Brain microvascular endothelial cell (primary cell): Measurements from ENCODE around the gene RNF43.

Source experiments
- DNase-seq: peaks from one replicate; pipeline ENCODE4 v3.0.0-alpha.2; 2020
- H3K27ac ChIP-seq: fragments of 250-450 bp; sonication (Bioruptor Pico); 2 replicates; pipeline ENCODE4 v1.5.1; 2020; ENCODE audit warnings: mild to moderate bottlenecking, moderate library complexity
- H3K27me3 ChIP-seq: fragments of 250-450 bp; sonication (Bioruptor Pico); replicated peaks from 2 replicates; pipeline ENCODE4 v1.5.1; 2020; ENCODE audit warnings: mild to moderate bottlenecking
- H3K36me3 ChIP-seq: fragments of 250-450 bp; sonication (Bioruptor Pico); replicated peaks from 2 replicates; pipeline ENCODE4 v1.5.1; 2020; ENCODE audit warnings: mild to moderate bottlenecking
- H3K4me3 ChIP-seq: 2 replicates; pipeline ENCODE4 v1.5.1; 2011; ENCODE audit warnings: low read depth, mild to moderate bottlenecking, control low read depth, low read length, moderate library complexity
- CTCF ChIP-seq: IDR thresholded peaks from 2 replicates; pipeline ENCODE4 v1.5.1; 2011; ENCODE audit warnings: low read depth, mild to moderate bottlenecking, moderate library complexity, low read length, control low read depth, inconsistent platforms; ENCODE audit errors: missing control alignments
- in situ Hi-C: cut with HindIII; loops from 2 replicates; pipeline ENCODE4 v1.10.0; 2017; ENCODE audit warnings: low sequenced_read_pairs, low pct_ligation_motif_present

Gene RNF43

GRCh38 chr17:58436805-58437239 is 19.5 kb upstream of the RNF43 start:
- TF ChIP-seq CTCF: no peak
- Histone ChIP-seq H3K4me3 (no peak overlapping the region), H3K36me3 (no peaks in the 10 kb centered on the region), H3K27ac (no peak overlapping the region), H3K27me3 (no peaks in the 10 kb centered on the region)
- no peak for DNase-seq
- in situ Hi-C loops: no loop called here

GRCh38 chr17:58436245-58436644 is 18.9 kb upstream of the RNF43 start:
- in situ Hi-C loops: no loop called here
- H3K4me3 ChIP-seq: no peak overlapping the region
- no peak for DNase-seq
- H3K27me3 ChIP-seq: no peaks in the 10 kb centered on the region
- no peaks in the 10 kb centered on the region for H3K36me3 ChIP-seq
- no peak overlapping the region for H3K27ac ChIP-seq
- TF ChIP-seq CTCF: no peak

GRCh38 chr17:58432806-58433573 is 15.7 kb upstream of the RNF43 start:
- H3K4me3 ChIP-seq: no peak overlapping the region
- H3K27me3 ChIP-seq: no peaks in the 10 kb centered on the region
- H3K36me3 ChIP-seq: no peaks in the 10 kb centered on the region
- no peak overlapping the region for H3K27ac ChIP-seq
- in situ Hi-C loops: no loop called here
- DNase-seq: no peak
- peak; percentile 17 for TF ChIP-seq CTCF

GRCh38 chr17:58427807-58428206 is 10.5 kb upstream of the RNF43 start:
- in situ Hi-C loops: no loop called here
- TF ChIP-seq CTCF: no peak
- DNase-seq: no peak
- H3K27me3 ChIP-seq: no peaks in the 10 kb centered on the region
- H3K36me3 ChIP-seq: no peaks in the 10 kb centered on the region
- no peak overlapping the region for H3K4me3 ChIP-seq
- H3K27ac ChIP-seq: no peak overlapping the region

GRCh38 chr17:58421711-58422110 is 4.4 kb upstream of the RNF43 start:
- DNase-seq: no peak
- Histone ChIP-seq H3K4me3 (no peak overlapping the region), H3K36me3 (no peaks in the 10 kb centered on the region), H3K27me3 (peaks cover 6% of the 10 kb centered on the region), H3K27ac (no peak overlapping the region)
- no peak for TF ChIP-seq CTCF
- in situ Hi-C loops: no loop called here

- Histone ChIP-seq H3K4me3 (no peak overlapping the region), H3K36me3 (no peaks in the 10 kb centered on the region), H3K27ac (no peak overlapping the region), H3K27me3 (peaks cover 7% of the 10 kb centered on the region)
- in situ Hi-C loops: no loop called here
- DNase-seq: no peak
- TF ChIP-seq CTCF: no peak
Observed at GRCh38 chr17:58420827-58421226, 3.5 kb upstream of the RNF43 start.
